H1 (cell line): Measurements from ENCODE around the gene FCHO1.

Experiments
- CBX5 ChIP-seq: fragments of 300-800, 300-1000 bp; sonication (generic); IDR thresholded peaks from 2 replicates; pipeline ENCODE4 v1.7.1; 2016; ENCODE audit warnings: antibody characterized with exemption, low read length, low read depth
- CEBPB ChIP-seq: IDR thresholded peaks from 2 replicates; pipeline ENCODE4 v1.6.1; 2012; ENCODE audit warnings: low read depth, low read length
- GTF2F1 ChIP-seq: IDR thresholded peaks from 2 replicates; pipeline ENCODE4 v1.6.1; 2012; ENCODE audit warnings: low read depth, low read length, improper control_type of control experiment, borderline replicate concordance
- MAX ChIP-seq: IDR thresholded peaks from 2 replicates; pipeline ENCODE4 v1.6.1; 2012; ENCODE audit warnings: inconsistent platforms
- POLR2A ChIP-seq, 2 experiments: IDR thresholded peaks; 1 replicate in 1 of 2; 2 replicates in 1 of 2; pipeline ENCODE4 v1.6.1; 2011; ENCODE audit warnings: low read depth in 2 of 2, low read length in 2 of 2, mild to moderate bottlenecking in 2 of 2; ENCODE audit errors: control extremely low read depth in 1 of 2
- RAD21 ChIP-seq, 2 experiments: IDR thresholded peaks in 1 of 2; conservative IDR thresholded peaks in 1 of 2; 2 replicates each; pipeline ENCODE4 v1.6.1; 2011; ENCODE audit warnings: low read depth in 2 of 2, low read length in 2 of 2, improper control_type of control experiment in 1 of 2, inconsistent platforms in 1 of 2, mild to moderate bottlenecking in 1 of 2, moderate library complexity in 1 of 2
- RNF2 ChIP-seq: fragments of 200-900, 300-1000 bp; sonication (generic); IDR thresholded peaks from 2 replicates; pipeline ENCODE4 v1.7.1; 2016; ENCODE audit warnings: borderline replicate concordance, low read depth, mild to moderate bottlenecking, antibody characterized with exemption, low read length; ENCODE audit not compliant: poor library complexity, severe bottlenecking; ENCODE audit errors: missing control alignments
- SIN3A ChIP-seq, 2 experiments: IDR thresholded peaks in 1 of 2; conservative IDR thresholded peaks in 1 of 2; 2 replicates each; pipeline ENCODE4 v1.6.1; 2011 to 2012; ENCODE audit warnings: low read length in 2 of 2, improper control_type of control experiment in 1 of 2, low read depth in 1 of 2, mild to moderate bottlenecking in 1 of 2
- TAF1 ChIP-seq: IDR thresholded peaks from 2 replicates; pipeline ENCODE4 v1.6.1; 2011; ENCODE audit warnings: mild to moderate bottlenecking, low read depth, low read length
- TBP ChIP-seq: IDR thresholded peaks from 2 replicates; pipeline ENCODE4 v1.6.1; 2011; ENCODE audit warnings: low read depth, low read length, improper control_type of control experiment
- ZNF274 ChIP-seq: IDR thresholded peaks from 2 replicates; pipeline ENCODE4 v1.7.0; 2012; ENCODE audit warnings: low read length, borderline replicate concordance; ENCODE audit errors: extremely low read depth
- TF ChIP-seq, protein P1 (sequence below), 3 experiments: IDR thresholded peaks; 1 replicate in 2 of 3; 2 replicates in 1 of 3; pipeline versions ENCODE4 v1.5.1 to v1.6.1; 2011; ENCODE audit warnings: low read length in 3 of 3, mild to moderate bottlenecking in 3 of 3, inconsistent platforms in 2 of 3, low read depth in 1 of 3, moderate library complexity in 1 of 3; ENCODE audit not compliant: insufficient read depth in 1 of 3; ENCODE audit errors: control extremely low read depth in 1 of 3

DNA sequence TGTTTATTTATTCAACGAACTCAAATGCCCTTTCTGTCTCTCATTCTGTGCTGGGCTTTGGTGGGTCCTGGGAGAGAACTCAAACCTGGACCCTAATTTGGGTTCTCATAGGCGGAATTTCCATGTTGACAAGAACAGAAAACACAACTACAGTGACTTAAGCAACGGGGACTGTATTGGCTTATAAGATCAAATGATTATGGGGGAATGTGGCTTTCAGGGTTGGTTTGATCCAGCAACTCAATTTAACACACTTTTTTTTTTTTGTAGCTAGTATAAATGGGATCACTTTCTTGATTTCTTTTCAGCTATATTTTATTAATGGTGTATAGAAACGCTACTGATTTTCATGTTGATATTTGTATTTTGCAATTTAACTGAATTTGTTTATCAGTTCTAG is 9.9 kb downstream of the FCHO1 start:
- TF ChIP-seq RNF2 (no peak), TAF1 (no peak), MAX (no peak), ZNF274 (no peak), GTF2F1 (no peak), TBP (no peak), CBX5 (no peak), RAD21 (IDR thresholded peaks at IDR 0.05 in 1 of 2, conservative IDR thresholded peaks at IDR 0.05 in 1 of 2; ENCODE audit: low read depth in 2 of 2, low read length in 2 of 2) (no peak), POLR2A (IDR thresholded peaks at IDR 0.05; ENCODE audit: control extremely low read depth in 1 of 2, low read depth in 2 of 2, low read length in 2 of 2) (no peak), CEBPB (no peak), SIN3A (conservative IDR thresholded peaks at IDR 0.05 in 1 of 2, IDR thresholded peaks at IDR 0.05 in 1 of 2; ENCODE audit: low read depth in 1 of 2, low read length in 2 of 2) (no peak)
- TF ChIP-seq, protein P1, sequence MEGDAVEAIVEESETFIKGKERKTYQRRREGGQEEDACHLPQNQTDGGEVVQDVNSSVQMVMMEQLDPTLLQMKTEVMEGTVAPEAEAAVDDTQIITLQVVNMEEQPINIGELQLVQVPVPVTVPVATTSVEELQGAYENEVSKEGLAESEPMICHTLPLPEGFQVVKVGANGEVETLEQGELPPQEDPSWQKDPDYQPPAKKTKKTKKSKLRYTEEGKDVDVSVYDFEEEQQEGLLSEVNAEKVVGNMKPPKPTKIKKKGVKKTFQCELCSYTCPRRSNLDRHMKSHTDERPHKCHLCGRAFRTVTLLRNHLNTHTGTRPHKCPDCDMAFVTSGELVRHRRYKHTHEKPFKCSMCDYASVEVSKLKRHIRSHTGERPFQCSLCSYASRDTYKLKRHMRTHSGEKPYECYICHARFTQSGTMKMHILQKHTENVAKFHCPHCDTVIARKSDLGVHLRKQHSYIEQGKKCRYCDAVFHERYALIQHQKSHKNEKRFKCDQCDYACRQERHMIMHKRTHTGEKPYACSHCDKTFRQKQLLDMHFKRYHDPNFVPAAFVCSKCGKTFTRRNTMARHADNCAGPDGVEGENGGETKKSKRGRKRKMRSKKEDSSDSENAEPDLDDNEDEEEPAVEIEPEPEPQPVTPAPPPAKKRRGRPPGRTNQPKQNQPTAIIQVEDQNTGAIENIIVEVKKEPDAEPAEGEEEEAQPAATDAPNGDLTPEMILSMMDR (IDR thresholded peaks at IDR 0.05; ENCODE audit: control extremely low read depth in 1 of 3, insufficient read depth in 1 of 3, low read depth in 1 of 3, low read length in 3 of 3) = no peak
